NCI-H748 (cell line): ENCODE measurements around the gene SH3BP5L.

Experiments
- DNase-seq: peaks from one replicate; lab custom pipeline; 2025; ENCODE audit not compliant: unreplicated experiment; lab: John Stamatoyannopoulos, UW

SH3BP5L gene

DNA sequence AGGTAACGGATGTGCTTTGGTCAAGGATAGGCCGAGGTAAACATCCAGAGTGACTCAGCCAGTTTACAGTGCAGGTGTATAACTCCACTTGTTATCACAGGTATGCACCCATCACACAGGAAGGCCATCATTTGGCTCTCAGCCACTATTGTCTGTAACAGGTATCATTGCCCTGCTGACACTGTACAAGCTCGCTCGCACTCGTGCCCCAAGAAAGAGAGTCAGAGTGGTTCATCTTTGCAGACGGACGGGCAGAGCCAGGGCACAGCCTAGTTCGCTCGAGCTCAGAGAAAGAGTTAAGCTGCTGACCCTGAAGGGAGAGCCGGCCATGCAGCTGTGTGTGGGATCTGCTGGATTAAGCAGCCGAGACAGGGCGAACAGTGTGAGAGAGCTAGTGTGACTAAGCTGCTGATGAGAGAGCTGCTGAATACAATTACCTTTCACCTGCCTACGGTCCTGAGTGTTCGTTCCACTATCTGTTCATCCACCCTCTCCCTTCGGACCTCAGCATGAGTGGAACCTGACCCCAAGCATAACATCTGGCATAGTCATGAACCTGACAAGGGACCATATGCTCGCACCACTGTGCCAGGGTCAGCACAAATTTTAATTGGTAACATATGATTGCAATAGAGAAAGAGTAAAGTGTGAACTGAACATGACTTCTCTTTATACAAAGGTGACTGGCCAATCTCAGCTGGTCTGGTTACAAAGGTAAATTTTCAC is 43.1 kb downstream of the SH3BP5L start:
- DNase-seq, result no peak

DNA sequence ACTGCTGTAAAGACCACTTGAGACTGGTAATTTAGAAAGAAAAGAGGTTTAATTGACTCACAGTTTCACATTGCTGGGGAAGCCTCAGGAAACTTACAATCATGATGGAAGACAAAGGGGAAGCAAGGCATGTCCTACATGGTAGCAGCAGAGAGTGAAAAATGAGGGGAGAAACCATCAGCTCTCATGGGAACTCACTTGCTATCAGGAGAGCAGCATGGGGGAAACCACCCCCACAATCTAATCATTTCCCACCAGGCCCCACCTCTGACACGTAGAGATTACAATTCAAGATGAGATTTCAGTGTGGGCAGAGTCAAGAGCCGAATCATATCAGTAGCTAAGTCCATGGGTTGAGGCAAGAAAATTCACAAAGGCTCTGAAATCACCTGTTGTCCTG is 46.4 kb downstream of the SH3BP5L start:
- DNase-seq, result no peak

GRCh38 chr1:248778906-248779305 is 46.8 kb downstream of the SH3BP5L start:
- DNase-seq, result no peak

DNA sequence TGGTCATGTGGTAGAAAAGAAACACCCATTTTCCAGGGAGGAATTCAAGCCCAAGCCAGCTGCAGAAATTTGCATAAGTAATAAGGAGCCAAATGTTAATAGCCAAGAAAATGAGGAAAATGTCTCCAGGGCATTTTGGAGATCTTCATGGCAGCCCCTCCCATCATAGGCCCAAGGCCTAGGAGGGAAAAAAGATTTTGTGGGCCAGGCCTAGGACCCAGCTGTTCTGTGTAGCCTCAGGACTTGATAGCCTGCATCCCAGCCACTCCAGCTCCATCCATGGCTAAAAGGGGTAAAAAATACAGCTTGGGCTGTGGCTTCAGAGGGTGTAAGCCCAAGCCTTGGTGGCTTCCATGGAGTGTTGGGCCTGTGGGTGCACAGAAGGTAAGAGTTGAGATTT is 48.7 kb downstream of the SH3BP5L start:
- no peak for DNase-seq

- DNase-seq, result no peak
Measured at GRCh38 chr1:248775441-248775840, 50.3 kb downstream of the SH3BP5L start.
